HG02870 (cell line): Measurements from ENCODE around the gene CEMIP2.

Experiments used
- ATAC-seq: cut with Tn5 transposase; IDR thresholded peaks from one replicate; pipeline ENCODE4 v1.9.1; 2021; ENCODE audit warnings: mild to moderate bottlenecking, moderate library complexity; ENCODE audit not compliant: unreplicated experiment

CEMIP2 gene

DNA sequence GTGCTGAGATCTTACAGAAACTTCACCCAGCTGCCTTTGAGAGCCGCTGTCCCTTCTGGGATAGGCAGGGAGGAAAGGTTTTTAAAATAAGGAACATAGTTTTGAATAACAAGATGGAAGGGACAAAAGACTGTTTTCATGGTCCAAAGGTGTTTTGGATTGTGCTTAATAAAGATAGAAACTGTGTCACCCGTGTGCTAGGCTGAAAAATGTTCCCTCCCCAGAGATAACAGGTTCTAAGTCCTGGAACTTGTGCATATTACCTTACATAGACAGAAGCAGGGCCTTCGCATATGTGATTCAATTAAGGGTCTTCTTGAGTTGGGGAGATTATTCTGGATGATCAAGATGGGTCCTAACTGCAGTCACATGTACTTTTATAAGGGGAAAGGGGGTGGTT lies 1.9 kb upstream of the CEMIP2 start:
- no peak for ATAC-seq

DNA sequence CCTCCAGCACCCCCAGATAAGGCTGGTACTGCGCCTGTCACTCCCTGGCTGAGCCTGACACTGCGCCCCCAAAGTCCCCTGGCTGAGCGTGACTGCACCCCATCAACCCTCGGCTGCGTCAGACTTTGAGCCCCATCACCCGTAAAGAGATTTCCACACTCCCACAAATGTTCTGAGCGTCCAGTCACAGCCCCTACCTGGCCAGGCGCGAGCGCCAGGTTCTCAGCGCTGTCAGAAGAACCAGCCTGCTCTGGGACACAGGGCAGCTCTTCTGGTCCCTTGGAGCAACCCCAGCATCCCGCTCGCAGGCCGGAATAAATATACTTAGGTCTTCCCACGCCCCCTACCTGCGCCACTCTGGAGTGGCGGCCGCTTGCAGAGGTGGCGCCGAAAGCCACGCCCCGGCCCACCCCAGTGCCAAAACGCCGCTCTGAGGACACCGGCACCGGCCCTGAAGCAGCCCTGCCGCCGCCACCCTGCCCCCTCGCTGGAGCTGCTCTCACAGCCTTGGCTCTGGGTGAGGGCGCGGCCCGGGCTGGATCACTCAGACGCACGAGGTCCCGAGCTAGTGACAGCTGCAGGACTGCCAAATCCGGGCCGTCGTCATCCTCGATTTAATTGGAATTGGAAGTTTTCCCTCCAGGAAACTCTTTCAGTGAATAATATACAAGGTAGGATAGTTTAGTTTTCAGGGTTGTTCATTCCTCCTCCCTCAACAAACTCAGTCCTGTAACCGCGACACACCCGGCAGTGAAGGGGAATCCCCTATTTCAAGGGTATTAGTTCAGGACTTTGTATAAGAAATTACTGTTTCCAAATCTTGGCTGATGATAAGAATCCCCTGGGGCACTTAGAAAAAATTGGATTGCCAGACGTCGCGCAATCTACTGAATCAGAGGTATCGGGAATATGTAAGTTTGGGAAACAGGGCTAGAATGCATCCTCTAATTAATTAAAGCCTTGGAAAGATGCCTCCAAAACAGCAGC lies 1.2 kb upstream of the CEMIP2 start:
- peak; percentile 20 for ATAC-seq

DNA sequence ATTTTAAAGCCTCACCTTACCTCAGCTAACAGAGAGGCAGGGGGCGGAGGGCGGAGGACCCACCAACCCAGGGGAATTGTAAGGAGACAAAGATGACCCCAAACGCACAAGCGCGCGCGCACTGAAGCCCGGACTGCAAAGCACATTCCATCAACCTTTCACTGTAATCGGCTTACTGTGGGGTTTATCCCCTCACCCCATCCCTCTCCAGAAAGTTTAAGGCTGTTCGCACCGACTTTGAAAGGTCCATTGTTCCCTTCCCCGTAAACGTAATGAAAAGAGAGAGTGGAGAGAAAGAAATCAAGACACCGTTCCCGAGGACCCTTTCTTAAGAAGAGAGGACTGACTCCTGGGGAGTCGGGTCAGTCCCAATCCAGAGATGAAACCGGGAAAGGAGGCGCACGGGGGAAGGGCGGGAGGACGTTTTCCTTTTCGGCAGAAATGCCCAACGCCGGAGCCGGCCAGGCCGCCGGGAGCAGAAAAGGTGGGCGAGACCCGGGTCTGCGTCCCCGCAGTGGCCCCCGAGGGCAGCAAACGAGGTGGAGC lies 464 bp downstream of the CEMIP2 start:
- ATAC-seq, result no peak

DNA sequence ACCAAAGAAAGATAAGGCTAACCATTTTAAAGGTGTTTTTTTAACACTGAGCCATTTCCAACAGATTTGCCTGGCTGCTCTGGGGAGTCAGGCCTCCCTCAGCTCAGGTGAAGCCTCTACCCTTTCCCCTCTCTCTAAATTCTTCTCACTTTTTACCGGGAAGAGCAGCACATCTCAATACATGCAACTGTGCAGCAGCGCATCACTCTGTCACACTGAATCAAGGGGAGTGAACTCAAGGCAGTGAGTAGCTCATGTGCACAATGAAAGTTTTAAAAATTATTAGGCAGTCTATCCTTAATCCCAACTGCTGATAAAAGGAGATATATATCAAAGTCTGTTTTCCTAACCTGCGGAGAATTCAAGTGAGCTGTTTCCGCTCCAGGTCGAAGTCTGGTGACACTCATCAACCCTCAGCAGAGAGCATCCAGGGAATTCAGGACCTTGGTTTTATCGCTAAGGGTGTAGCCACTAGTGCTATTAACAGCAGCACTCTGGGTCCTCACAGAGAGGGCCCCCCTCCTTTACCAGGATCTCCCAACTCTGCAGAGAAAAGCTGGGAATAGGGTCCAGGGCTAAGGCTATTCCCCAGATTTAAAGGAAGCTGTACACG lies 1.0 kb downstream of the CEMIP2 start:
- ATAC-seq, result no peak

DNA sequence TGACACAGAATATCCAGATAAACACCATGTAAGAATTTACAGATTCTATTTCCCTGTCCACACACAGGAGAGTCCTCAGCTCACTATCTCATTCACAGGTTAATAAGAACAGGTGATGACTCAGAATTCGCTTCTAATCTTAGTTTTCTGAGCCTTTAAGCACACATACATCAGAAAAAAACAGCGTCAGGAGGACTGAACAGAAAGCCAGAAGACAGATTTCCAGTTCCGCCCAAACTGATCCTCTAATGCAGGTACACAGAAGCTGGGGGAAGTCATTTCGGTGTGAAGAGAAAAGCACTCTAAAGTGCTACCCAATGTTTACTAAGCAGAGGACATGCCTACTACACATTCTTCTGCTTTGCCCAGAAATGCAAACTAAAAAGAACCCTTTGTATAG lies 1.6 kb downstream of the CEMIP2 start:
- ATAC-seq, result no peak

DNA sequence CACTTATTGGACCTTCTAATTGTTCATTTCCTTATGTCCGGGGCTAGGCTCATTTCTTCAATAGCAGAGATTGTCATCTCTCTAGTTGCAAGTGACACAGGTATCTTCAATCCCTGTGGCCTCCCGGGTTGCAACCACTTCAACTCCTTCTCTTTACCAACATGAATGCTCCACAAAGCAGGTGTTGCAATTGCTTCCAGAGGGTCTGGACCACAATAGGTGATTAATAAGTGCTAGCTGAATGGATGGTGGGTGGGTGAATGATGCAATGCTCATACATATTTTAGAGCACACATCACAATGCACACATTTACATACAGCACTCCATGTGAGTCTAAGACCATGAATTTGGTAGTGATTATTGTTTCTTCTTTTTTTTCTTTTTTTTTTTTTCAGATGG lies 2.6 kb downstream of the CEMIP2 start:
- no peak for ATAC-seq

DNA sequence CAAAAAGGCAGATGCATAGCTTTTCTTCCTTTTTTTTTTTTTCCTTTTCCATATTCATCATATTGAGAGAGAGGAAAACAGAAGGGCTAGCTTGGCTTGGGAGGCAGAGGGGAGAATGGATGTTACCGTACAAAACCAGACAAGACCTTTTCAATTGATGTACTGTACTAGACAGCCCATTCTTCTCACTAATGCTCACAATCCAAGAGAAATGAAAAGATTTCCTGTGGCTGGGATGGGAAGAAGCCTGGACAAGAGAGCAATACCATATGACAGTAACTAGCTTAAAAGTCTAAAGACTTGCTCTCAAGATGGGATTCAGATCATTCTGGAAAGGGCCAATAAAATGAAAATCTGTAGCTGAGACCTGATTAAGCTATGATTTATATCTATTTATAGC lies 3.4 kb downstream of the CEMIP2 start:
- ATAC-seq, result no peak

DNA sequence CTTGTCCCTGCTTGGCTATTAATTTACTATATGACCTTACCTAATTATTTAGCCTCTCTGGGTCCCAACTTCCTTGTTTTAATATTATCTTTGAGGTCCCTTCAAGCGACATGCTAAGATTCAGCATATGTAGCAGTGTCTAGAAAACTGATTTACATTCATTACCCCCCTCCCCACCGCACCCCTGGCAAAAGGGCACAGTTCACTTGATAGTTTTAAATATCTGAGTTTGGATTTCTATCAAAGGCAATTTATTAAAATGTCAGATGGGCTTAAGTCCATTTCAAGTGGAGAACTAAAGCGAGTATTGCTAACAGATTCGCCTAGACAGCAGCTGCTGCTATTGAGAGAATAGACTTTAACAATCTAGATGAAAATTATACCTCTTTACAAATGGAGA lies 3.9 kb downstream of the CEMIP2 start:
- no peak for ATAC-seq

DNA sequence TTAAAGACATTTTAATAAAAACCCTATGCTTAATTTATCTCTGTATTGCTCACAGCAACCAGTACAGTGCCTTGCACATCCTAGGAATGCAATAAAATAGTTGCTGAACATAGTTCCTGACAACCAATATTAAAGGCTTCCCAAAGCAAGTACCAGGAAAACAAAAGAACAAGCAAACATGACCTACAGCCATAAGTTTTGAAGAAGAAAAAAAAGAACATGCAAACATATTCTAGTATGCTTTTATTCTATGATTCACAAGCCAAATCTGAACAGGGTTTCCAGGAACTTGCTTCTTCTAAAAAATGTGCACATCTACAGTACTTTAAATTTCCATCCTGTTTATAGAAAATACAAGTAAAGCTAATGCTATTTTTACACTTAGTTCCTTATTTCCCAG lies 4.5 kb downstream of the CEMIP2 start:
- ATAC-seq, result no peak

DNA sequence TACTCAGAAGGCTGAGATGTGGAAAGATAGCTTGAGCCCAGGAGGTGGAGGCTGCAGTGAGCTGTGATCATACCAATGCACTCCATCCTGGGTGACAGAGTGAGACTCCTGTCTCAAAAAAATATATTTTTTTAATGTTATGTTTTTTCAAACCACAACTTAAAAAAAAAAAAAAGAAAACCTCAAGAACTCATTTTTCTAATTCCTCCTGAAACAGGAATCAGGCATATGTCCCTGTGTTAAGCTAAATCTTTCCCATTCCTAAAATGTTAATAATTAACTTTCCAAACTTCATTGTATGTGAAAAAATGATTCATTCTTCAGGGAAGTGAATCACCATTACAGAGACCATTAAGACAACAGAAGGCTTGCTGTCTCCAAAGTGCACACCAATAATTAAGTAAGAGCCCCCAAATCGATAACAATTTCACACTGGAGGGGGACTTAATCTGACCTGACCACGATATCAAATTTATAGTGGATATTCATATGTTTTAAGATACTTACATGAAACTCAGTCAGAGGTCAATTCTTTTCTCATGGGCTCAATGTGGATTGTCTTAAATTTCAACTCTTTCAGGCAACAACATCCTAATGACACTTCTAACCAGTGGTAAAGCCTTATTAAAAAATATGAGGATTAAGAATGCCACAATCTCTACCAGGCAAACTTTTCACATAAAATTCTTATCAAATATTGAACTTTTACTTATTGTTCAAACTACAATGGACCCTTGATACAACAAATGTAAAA lies 5.2 kb downstream of the CEMIP2 start:
- ATAC-seq, result no peak

DNA sequence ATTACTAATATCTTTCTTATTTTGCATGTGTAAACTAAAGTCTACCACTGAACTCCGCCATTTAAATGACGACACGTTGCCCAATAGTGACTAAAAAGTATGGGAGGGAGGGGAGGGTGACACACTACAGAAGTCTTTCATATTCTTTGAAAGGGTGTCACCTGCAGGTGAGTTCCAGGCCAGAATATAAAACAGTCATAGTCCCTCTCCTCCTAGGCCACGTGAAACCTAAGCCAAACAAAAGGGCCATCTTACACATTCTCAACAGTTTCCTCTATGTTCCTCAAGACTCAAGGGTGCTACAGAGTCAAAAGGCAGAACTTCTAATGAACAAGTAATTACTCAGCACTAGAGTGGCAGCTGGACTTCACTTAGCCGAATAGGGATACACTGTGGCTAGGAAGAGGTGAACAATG lies 6.4 kb downstream of the CEMIP2 start:
- no peak for ATAC-seq

DNA sequence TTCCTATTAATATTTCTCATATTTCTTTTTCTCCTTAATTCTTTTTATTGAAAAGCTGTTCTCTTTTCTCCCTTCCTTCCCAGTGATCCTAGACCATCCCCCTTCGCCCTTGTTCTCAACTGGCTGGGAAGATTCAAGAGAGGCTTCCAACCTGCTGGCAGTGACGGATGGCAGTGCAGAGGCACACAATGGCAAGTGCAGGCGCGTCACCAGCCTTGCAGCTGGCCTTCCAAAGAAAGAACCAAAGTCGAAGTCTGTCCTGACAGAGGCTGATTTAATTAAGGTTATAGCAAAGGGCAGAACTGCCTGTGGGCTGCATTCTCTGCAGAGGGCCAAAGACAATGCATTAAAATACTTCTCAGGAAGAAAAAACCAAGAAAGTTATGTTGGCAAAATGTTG lies 7.4 kb downstream of the CEMIP2 start:
- no peak for ATAC-seq

DNA sequence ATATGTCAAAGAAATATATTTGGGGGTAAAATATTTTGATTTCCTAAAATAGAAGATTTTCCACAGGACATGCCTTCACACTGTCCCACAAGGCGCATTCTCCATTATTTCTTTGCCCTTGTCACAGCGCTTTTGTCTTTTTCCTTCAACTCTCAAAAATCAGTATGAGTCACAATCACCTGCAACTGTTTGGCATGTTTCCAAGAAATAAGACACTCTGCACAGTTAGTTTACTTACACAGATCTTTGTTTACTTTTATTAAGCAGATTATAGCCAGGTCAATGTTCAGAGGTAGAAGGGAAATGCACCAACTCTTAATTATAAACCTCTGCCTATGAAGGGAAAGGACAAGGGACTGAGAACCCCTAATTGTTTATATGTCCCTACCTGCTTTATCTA lies 9.5 kb downstream of the CEMIP2 start:
- ATAC-seq, result no peak

DNA sequence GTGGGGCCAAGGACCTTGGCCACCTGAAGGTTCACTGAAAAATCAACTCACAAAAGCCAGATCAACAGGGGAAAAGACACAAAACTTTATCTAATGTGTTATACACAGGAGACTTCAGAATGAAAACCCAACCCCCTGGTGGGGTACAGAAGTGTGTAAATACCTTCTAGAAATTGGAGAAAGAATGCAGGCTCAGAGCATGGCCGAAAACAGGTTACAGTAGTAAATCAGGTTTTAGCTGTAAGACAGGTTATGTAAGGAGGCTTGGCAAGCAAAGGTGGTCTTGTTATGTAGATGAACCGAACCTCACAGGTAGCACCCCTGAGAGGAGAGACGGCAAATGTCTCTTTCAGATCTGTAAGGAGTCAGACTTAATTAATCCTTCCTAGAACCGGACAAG lies 10.0 kb downstream of the CEMIP2 start:
- no peak for ATAC-seq

DNA sequence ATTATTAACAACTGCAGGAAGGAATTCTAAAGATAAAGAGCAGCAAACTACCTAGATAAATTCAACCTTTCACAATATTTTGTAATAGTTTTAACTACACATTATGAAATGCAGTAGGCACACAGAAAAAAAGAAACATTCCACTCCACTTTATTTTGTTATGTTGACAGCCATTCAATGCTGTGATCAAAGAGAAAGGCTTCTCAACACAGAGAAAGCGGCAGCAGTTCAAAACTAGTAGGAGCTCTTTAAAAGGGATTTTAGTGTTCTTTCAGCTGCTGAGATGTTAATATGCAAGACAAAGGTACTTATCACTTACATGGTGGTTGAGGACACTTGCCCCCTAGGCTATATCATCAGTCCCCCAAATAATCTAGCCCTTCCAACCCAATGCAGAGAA lies 11.6 kb downstream of the CEMIP2 start:
- no peak for ATAC-seq

DNA sequence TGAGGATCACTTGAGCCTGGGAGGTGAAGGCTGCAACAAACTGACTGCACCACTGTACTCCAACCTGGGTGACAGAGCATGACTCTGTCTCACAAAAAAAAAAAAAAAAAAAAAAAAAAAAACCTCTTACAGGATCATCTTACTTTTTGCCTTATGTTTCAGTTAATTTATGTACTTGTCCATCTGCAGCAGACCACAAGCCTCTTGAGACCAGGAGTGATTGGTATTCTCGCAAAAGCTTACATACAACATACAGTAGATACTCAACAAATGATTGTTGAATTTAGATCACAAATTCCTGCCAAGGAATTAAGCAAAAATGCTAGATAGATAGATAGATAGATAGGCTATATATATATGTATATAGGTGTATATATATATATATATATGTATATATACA lies 12.4 kb downstream of the CEMIP2 start:
- no peak for ATAC-seq

DNA sequence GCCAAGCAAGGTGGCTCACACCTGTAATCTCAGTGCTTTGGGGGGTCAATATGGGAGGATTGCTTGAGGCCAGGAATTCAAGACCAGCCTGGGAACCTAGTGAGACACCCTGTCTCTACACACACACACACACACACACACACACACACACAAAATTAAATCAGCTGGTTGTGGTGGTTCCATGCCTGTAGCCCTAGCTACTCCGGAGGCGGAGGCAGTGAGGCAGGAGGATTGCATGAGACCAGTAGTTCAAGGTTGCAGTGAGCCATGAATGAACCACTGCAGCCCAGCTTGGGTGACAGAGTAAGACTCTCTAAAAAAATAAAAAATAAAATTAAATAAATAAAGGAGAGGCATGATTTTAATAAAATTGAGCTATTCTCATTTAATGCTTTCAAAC lies 13.1 kb downstream of the CEMIP2 start:
- ATAC-seq, result no peak

DNA sequence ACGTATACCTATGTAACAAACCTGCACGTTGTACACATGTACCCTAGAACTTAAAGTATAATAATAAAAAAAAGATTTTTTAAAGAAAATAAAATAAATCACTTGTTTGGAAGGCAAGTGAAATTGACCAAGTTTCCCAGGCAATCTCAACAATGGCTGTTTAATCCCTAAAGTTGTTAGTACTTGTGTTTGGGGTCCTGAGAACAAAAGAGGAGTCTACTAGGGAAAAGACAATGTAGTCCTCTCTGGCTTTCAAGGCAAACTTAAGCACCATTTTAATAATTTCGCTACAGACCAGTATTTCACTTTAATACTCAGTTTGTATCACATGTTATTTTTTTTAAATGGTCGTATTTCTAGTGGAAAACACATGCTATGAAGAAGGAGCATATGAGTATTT lies 14.2 kb downstream of the CEMIP2 start:
- ATAC-seq, result no peak

DNA sequence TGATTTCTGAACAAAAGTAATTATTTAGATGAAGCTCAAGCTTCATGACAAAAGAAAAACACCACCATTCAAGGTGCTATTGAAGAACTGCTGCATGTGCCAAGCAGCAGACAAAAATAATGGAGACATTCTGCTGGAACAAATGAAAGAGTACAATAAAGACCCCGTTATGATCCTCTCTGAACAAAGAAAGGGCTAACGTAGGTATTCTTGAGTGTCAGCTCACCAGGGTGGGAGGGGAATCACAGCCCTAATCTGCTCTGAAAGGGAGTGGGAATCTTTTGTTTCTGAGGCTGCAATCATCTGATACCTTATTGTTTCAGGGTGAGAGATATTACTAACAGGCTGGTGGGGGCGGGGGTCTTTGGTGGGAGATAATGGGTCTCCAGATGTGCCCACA lies 15.4 kb downstream of the CEMIP2 start:
- no peak for ATAC-seq

DNA sequence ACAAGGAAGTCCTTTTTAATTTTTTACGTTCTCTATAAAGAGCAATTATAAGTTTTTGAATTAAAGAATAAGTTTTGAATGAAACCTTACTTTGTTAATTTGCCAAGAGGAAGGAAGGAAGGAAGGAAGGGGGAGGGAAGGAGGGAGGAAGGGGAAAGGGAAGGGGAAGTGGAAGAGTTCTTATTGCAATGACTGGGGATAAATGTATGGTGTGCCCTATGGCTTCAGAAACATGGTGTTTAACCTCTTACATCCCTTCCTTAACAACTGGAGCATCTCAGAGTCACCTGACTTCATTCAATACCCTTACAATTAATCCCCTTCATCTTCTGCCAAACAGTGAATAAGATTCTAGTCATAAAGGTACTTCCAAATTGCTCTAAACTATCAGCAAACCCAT lies 16.0 kb downstream of the CEMIP2 start:
- no peak for ATAC-seq

DNA sequence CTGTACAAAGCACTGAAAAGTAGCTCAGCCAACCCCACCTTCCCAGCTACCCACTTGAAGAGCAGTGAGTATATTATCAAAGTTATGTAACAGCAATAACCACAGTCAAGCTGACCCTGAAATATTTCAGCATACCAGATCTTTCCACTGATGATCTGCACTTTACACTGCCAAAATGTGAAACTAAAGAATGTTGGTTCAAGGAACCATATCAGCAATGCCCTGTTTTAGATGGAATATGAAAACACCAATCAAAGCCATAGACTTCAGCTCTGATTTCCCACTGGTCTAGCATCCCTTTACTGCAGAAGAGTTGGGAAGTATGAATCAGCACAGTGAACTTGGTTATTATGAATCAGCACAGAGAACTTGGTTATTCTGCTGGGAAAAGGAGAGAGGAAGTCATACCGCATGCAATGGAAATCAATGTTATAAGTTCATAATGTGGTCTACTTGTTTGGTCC lies 20.0 kb downstream of the CEMIP2 start:
- no peak for ATAC-seq
